GM13977 (cell line): ENCODE data around the gene RAP1GAP.
"Not testable (repeated sequence)": the region's sequence is repeated elsewhere in the genome, so short reads cannot be mapped to it uniquely, and the experiment has no call there.

Source experiments
- DNase-seq: peaks from one replicate; pipeline ENCODE4 v3.0.0; 2012; ENCODE audit warnings: low spot score
- CTCF ChIP-seq: IDR thresholded peaks from 2 replicates; pipeline ENCODE4 v1.5.1; 2012; ENCODE audit warnings: mild to moderate bottlenecking, control low read depth; ENCODE audit not compliant: insufficient read depth; ENCODE audit errors: extremely low read depth, missing control alignments
- in situ Hi-C: fragments of 300-500 bp; cut with MboI; formaldehyde crosslinking; loops from one replicate; pipeline ENCODE4 v1.12.0; 2022; ENCODE audit warnings: low sequenced_read_pairs, low pct_unique_long_range_greater_than_20kb, mixed read lengths, inconsistent platforms; ENCODE audit not compliant: unreplicated experiment

RAP1GAP gene

GRCh38 chr1:21567241-21568005 is 101.7 kb downstream of the RAP1GAP start:
- in situ Hi-C loops, result no loop called here
- no peak for DNase-seq
- TF ChIP-seq CTCF, result no peak

- in situ Hi-C loops, DNase-seq: not testable (repeated sequence)
These were observed 102.8 kb downstream of the RAP1GAP start for GRCh38 chr1:21566361-21566760.

GRCh38 chr1:21565285-21565684 is 103.9 kb downstream of the RAP1GAP start:
- DNase-seq, result no peak
- no peak for TF ChIP-seq CTCF
- in situ Hi-C loops, result no loop called here

- TF ChIP-seq CTCF, result no peak
- DNase-seq, result no peak
- in situ Hi-C loops, result no loop called here
These were observed 104.5 kb downstream of the RAP1GAP start for GRCh38 chr1:21564521-21565095.

- no peak for TF ChIP-seq CTCF
- in situ Hi-C loops, result no loop called here
These were observed 105.2 kb downstream of the RAP1GAP start for GRCh38 chr1:21563971-21564370.

GRCh38 chr1:21562896-21563295 is 106.3 kb downstream of the RAP1GAP start:
- TF ChIP-seq CTCF, result no peak
- in situ Hi-C loops, result no loop called here
- DNase-seq, result no peak

More at GRCh38 chr1:21563971-21564370, 105.2 kb downstream of the RAP1GAP start:
- DNase-seq, result no peak

GRCh38 chr1:21560916-21561638 is 108.1 kb downstream of the RAP1GAP start:
- DNase-seq, result no peak
- no peak for TF ChIP-seq CTCF
- in situ Hi-C loops, result no loop called here
